Eye (tissue), 1 donor: Measurements from ENCODE around the gene ZNHIT2.

ENCODE experiments used
- DNase-seq: peaks from one replicate; pipeline ENCODE4 v3.0.0-alpha.2; 2015

The ZNHIT2 gene

DNA sequence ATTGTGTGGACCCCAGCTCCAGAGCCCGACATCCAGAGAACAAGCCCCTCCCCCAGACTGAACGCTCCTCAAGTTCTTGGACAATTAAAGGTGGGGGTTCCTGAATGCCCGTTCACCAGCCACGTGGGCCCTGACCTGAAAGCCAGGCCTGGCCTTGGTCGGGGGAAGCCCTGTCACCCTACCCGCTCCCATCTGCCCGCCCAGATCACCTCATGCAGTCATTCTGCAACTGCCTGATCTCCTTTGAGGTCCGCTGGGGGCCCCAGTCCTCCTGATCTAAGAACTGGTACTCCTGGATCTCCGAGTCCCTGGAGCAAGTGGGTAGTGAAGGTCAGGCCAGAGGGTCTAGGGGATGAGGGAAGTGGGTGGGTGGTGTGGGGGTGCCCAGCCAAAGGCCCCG, 50.1 kb downstream of the ZNHIT2 start:
- no peak for DNase-seq

GRCh38 chr11:65066805-65067291, 50.7 kb downstream of the ZNHIT2 start:
- DNase-seq = peak; percentile 8
